ENCODE data around the gene MLLT10. TPM values are rescaled to one million over a fixed set of nuclear protein-coding genes. Genes with fewer than 3 reads are reported as not detected.

MLLT10 gene
- total and polyA plus RNA-seq, 2 donors (not counting 3 experiments of a cell fraction or from before 2014, with no cell fraction given) = 35.4 to 54.0 TPM

DNA sequence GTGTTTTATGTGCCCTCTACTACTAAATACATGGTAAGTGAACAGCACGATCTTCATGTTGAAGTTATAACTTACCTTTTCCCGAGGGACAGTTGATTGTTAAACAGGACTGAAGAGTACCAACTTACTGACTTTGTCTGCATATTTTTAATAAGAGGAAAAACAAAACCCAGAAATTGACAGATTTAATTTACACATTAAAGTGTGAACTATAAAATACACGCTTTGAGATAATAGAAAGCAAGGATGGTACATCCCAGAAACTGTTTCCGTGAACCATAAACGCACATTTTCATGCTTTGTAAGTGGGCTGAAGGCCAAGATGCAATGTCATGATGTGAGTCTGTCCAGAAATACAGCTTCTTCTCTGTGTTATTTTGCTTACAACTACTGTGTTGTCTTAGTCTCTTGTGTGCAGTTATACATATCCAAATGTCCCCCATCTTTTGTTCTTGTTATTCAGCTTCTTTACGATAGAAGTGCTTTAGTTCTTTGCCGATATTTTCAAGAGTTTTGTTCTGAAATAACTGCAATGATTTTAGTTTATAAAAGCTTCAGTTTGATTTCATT, 190.1 kb downstream of the MLLT10 start:
- Histone ChIP-seq H3K27ac (ENCODE audit: insufficient read depth, low read depth, low read length) (no peak overlapping the region), H3K79me2 (ENCODE audit: control insufficient read depth, insufficient read depth, low read length) (no peaks in the 10 kb centered on the region), H3K9me3 (replicated peaks; ENCODE audit: control insufficient read depth, insufficient read depth, low read length) (no peaks in the 10 kb centered on the region), H3K27me3 (ENCODE audit: control insufficient read depth in 2 of 2, insufficient read depth in 2 of 2, low read length in 2 of 2) (no peaks in the 10 kb centered on the region), H3K4me3 (replicated peaks in 1 of 3; ENCODE audit: insufficient read depth in 1 of 3, low read depth in 1 of 3, low read length in 3 of 3) (no peak overlapping the region), H3K9ac (replicated peaks; ENCODE audit: extremely low read depth, insufficient read depth, low read length) (no peak overlapping the region), H3K4me2 (ENCODE audit: insufficient read depth, low read length) (peak overlapping the region; percentile 14), H2AFZ (ENCODE audit: low read depth, low read length) (no peak overlapping the region), H3K9me1 (replicated peaks; ENCODE audit: control insufficient read depth, extremely low read depth, insufficient read depth, low read length) (no peaks in the 10 kb centered on the region), H3K36me3 (ENCODE audit: control insufficient read depth in 2 of 2, extremely low read depth in 1 of 2, insufficient read depth in 2 of 2, low read length in 2 of 2) (no peaks in the 10 kb centered on the region), H4K20me1 (replicated peaks; ENCODE audit: control insufficient read depth, extremely low read depth, insufficient read depth, low read length) (no peaks in the 10 kb centered on the region), H3K4me1 (ENCODE audit: control insufficient read depth, extremely low read depth, insufficient read depth, low read length) (peaks cover 34% of the 10 kb centered on the region)
- dilution Hi-C loops (cut with MboI; ENCODE audit: extremely low pct_ligation_motif_present, low sequenced_read_pairs) (no loop called here), intact Hi-C loops (cut with micrococcal nuclease) (no loop called here)
- no peak for TF ChIP-seq CTCF (IDR thresholded peaks at IDR 0.05; ENCODE audit: extremely low read depth in 1 of 2, insufficient read depth in 1 of 2, low read depth in 1 of 2, low read length in 2 of 2)
- TF ChIP-seq MYC (IDR thresholded peaks at IDR 0.05; ENCODE audit: low read depth, low read length) = no peak
- no peak for TF ChIP-seq FOS (IDR thresholded peaks at IDR 0.05; ENCODE audit: borderline replicate concordance, insufficient read depth, low read length)
- no peak for TF ChIP-seq JUN (IDR thresholded peaks at IDR 0.05; ENCODE audit: borderline replicate concordance, insufficient read depth, insufficient read length, low read depth)
- no peak for TF ChIP-seq EZH2 (IDR thresholded peaks at IDR 0.05; ENCODE audit: borderline replicate concordance, low read depth, low read length, severe bottlenecking)
- no peak for TF ChIP-seq POLR2A (IDR thresholded peaks at IDR 0.05; ENCODE audit: low read depth, low read length)
- no peak for TF ChIP-seq POLR2AphosphoS5 (IDR thresholded peaks at IDR 0.05; ENCODE audit: insufficient read depth, low read depth, low read length)
- TF ChIP-seq, protein P1, sequence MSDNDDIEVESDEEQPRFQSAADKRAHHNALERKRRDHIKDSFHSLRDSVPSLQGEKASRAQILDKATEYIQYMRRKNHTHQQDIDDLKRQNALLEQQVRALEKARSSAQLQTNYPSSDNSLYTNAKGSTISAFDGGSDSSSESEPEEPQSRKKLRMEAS (IDR thresholded peaks at IDR 0.05; ENCODE audit: insufficient read depth, insufficient read length) = no peak
- TF ChIP-seq GATA2 (IDR thresholded peaks at IDR 0.05; ENCODE audit: insufficient read depth, insufficient read length, low read depth, low read length) = no peak
- BruUV-seq (replicated peaks) = no TSS peak
- ChIA-PET POLR2A (interaction anchor here (0.5 kb wide), 1 partner anchor 389 kb away, joined by 4 read pairs; no protein-coding TSS in a partner anchor), CTCF (interaction anchor here (0.6 to 1.9 kb wide), 10 partner anchors 8 to 445 kb away, joined by 3 to 10 read pairs (median 5); partner anchors contain the start of gene DNAJC1)
- DNase-seq (ENCODE audit: low read depth, low spot score) (no peak), FAIRE-seq (no peak)

All from endothelial cell of umbilical vein (primary cell).